HG03108 (cell line): Measurements from ENCODE around the gene PRSS33.

Experiments used
- ATAC-seq: cut with Tn5 transposase; IDR thresholded peaks from one replicate; pipeline ENCODE4 v1.9.1; 2021; ENCODE audit warnings: moderate library complexity; ENCODE audit not compliant: unreplicated experiment

Gene PRSS33

GRCh38 chr16:2778630-2778958 lies 8.8 kb downstream of the PRSS33 start:
- no peak for ATAC-seq

DNA sequence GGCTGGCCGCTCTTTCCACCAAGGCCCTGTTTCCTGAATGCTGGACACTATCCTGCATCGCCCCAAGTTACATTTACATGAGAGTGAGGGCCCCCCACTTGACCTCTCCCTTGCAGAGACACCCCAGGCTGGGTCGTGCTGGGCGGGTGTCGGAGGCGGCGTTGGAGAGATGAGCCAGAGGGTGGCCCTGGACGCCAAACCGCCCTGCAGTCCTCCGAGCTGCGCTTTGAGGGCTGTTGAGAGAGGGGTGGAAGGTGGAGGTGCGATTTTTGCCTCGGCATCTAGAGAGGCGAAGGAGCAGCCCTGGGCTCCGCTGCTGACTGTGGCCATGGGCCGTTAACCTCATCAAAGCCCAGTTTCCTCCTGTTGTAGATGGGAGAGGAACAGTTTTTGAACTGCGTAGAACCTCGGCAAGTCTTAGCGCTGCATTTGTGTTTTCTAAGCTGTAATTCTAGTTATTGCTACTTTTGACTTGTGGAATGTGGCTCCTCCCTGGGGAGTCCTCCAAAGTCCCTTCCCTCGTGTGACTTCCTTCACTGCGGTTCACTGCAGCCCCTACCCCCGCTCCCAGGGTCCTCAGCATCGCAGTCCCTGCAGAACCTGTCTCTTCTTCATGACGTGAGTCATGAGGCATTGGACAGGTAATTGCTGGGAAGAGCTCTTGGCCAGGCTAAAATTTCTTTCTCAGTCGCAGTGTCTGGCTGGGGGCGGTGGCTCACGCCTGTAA lies 9.3 kb downstream of the PRSS33 start:
- ATAC-seq: no peak

DNA sequence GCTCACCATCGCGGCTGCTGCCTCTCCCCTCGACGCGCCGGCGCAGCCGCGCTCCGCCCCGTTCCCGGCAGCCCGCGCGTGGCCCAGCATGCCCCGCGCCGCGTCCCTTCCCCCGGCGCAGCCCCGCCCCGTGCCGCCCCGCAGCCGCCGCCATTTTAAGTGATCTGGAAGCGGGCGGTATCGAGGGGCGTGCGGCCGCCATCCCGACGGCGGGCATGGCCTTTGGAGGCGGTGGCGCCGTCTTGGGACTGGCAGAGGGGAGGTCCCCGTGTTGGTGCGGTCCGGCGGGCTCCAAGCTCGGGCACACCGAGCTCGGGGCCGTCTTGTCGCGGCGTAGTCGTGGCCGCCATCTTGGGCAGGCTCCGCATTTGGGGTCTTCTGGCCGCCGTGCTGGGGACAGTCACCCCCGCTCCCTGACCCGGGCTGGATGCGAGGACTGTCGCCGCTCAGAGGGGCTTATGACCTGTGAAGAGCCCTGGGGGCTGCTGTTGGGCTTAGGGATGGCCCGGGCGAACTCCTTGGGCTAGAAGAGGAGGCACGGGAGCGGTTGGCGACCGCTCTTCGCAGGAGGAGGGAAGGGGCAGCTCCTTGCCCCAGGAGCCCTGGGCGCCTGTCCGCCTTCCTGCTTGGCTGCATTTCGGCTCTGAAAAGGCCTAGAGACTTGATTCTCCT lies 10.0 kb downstream of the PRSS33 start, which contains the start of gene ELOB:
Gene ELOB (minus strand): TSS at position 50 of the 672 bp plus-strand sequence. CDS start 41 bp downstream, at position 9.
- ATAC-seq: peak; percentile 63

- peak; percentile 25 for ATAC-seq
Observed at GRCh38 chr16:2776500-2777139, 10.7 kb downstream of the PRSS33 start.

- ATAC-seq: no peak
Observed at GRCh38 chr16:2775765-2776499, 11.4 kb downstream of the PRSS33 start.

DNA sequence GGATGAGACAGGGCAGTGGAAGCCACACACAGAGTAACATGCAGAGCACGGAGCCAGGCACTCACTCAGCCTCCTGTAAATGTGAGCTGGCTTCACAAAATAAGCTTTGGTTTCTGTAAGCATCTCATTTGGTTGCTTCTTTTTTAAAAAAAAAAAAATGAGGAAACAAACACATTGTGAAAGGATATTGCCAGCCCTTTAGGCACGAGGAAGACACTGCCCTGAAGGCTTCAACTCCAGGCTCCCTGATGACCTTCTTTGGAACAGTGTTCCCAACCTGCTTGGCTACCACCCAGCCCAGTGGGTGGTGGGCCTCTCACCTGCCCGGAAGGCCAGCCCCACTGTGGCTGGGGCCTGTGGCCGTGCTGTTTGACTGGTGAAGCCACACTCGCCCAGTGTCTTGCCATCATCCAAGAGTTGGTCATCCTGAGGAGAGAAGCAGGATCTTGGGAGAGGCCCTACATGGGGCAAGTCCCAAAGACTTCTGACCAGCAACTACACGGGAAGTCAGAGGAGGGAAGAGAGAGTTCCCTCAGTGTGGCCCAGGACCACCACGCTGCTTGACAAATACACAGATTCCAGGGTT lies 12.1 kb downstream of the PRSS33 start:
- ATAC-seq: no peak

- no peak for ATAC-seq
Observed at GRCh38 chr16:2774161-2774891, 13.0 kb downstream of the PRSS33 start.

DNA sequence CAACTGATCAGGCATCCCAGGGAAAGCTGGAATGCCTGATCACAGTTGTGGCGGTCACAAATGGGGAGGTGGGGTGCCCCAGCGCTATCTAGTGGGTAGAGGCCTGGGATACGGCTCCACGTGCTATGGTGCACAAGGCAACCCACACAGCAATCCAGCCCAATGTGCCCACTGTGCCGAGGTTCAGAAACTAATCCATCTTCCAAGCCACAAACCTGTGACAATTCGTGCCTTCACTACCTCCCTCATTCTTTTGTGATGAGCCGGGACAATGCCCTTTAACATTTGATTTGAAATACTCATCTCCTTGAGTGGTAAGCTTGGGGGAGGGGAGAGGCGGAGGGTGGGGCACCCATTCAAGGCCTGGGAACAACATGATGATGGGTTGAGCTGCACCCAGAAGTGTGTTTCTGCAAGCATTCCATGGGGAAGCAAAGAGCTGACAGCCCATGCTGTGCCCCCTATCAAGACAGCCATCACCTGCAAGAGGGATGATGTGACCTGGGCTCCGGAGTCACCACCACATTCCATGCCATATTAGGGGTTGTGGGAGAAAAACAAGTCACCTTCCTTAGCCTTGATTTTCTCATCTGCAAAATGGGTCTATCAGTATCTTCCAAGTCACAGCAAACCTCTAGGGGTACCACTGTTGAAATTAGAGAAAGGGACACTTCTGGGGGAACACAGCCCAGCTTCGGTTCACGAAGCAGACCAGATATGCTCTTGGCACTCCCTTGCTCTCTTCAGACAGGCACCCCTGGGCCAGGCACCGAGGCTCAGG lies 14.0 kb downstream of the PRSS33 start:
- no peak for ATAC-seq

DNA sequence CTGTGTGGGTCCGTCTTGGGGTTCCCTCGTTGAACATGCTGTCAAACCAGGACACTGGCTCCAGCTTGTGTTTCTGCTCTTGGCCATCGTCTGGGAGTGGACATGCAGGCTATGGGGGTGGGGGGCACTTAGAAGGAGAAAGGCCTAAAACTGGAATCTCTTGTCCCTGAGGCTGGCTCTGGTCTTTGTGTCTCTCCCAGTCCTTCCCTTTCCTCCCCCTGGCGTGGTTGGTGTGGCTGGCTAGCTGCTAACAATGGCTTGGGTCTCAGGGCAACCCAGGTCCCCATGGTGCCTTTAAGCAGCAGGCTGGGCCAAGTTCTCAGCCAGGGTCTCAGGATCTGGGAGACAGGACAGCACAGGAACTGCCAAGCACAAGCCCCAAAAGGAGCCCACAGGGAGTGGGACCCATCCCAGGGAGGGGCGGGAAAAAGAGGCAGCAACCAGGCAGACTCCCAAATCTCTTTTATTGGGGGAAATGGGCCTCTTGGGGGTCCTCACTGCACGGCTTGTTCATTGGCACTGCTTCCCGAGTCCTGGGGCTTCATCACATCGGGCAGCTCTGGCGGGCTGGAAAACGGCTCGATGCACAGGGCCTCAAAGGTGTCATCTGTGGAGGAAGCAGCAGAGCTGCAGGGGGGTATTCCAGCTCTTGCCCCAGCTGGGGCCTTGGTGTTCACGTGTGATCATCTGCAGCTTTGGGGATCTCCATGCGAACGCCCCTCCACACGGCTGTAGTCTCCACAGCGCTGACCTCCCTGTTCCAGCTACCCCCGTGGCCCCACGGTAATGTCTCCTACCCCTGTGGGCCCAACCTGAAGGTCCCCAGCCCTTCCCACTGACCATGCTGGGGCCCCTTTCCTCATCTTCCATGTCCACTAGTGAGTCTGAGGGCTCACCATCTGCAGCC lies 15.6 kb downstream of the PRSS33 start:
- no peak for ATAC-seq

DNA sequence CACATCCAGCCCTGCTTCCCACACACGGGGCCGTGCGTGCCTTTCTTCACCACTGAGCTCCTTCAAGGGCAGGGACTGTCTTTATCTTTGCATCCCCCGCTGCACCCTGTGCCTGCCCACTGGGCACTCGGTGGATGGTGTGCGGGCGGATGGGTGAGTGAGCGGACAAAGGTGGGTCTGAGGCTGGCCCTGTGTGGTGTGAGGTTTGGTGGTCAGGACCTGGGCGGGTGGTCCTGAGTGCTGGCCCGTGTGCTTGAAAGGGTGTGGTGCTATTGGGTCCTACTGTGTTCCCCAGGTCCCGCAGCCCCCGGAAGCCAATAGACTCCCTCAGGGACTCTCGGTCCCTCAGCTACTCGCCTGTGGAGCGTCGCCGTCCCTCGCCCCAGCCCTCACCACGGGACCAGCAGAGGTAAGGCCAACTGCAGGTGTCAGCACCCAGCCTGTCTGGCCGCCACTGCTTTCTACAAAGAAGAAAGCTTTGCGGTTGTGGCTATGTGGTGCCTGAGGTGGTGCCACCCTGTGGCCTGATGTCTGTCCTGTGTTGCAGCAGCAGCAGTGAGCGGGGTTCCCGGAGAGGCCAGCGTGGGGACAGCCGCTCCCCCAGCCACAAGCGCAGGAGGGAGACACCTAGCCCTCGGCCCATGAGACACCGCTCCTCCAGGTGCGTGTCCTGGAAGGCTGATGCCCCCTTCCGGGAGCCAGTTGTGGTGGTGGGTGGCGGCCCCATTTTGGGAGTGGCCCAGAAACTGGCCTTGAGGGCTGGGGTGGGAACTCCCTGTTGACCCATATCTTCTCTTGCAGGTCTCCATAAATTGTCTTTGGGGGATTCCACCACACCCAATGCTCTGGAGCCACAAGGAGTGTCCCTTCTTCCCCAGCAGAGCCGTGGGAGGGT lies 17.1 kb downstream of the PRSS33 start:
- ATAC-seq: no peak

GRCh38 chr16:2769675-2770056 lies 17.7 kb downstream of the PRSS33 start:
- no peak for ATAC-seq

DNA sequence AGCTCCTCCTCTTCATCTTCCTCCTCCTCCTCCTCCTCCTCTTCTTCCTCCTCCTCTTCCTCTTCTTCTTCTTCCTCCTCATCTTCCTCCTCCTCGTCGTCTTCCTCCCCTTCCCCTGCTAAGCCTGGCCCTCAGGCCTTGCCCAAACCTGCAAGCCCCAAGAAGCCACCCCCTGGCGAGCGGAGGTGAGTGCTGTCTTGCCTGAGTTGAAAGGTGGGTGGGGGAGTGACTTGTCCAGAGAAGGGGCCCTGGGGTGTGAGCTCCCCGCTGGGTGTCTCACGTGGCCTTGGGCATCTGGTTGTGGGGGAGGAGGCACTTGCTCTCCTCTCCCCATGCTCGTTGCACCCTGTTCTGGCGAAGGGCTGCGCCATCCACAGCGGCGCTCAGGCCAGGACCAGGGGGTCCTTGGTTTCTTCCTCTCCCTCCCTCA lies 18.2 kb downstream of the PRSS33 start:
- ATAC-seq: no peak

- no peak for ATAC-seq
Observed at GRCh38 chr16:2768403-2769089, 18.8 kb downstream of the PRSS33 start.

DNA sequence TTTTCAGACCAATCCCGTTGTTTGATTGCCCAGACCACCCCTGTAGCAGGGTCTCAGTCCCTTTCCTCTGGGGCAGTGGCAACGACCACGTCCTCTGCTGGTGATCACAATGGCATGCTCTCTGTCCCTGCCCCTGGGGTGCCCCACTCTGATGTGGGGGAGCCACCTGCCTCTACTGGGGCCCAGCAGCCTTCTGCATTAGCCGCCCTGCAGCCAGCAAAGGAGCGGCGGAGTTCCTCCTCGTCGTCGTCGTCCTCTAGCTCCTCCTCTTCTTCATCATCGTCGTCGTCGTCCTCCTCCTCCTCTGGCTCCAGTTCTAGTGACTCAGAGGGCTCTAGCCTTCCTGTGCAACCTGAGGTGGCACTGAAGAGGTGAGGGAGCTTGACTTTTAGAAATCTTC lies 19.5 kb downstream of the PRSS33 start:
- no peak for ATAC-seq

DNA sequence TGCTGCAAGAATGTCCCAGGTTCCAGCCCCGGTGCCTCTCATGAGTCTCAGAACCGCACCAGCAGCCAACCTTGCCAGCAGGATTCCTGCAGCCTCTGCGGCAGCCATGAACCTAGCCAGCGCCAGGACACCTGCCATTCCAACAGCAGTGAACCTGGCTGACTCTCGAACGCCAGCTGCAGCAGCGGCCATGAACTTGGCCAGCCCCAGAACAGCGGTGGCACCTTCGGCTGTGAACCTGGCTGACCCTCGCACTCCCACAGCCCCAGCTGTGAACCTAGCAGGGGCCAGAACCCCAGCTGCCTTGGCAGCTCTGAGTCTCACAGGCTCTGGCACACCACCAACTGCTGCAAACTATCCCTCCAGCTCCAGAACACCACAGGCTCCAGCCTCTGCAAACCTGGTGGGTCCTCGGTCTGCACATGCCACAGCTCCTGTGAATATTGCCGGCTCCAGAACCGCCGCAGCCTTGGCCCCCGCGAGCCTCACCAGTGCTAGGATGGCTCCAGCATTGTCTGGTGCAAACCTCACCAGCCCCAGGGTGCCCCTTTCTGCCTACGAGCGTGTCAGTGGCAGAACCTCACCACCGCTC lies 20.1 kb downstream of the PRSS33 start:
- no peak for ATAC-seq

- ATAC-seq: no peak
Observed at GRCh38 chr16:2766430-2767139, 20.8 kb downstream of the PRSS33 start.
